H1 (cell line): Measurements from ENCODE around the gene FAM83G. TPM values are rescaled to one million over a fixed set of nuclear protein-coding genes. Genes with fewer than 3 reads are reported as not detected.
A peak's percentile ranks its signal among the peaks of the same experiment; 100 is the strongest.

Experiments
- CTCF ChIA-PET: fragments of 300-600 bp; sonication (Branson Sonifier 250); formaldehyde crosslinking; loops from one replicate; lab custom pipeline; 2021; ENCODE audit not compliant: partially characterized antibody; lab: Charles Lee
- POLR2A ChIA-PET: fragments of 300-600 bp; sonication (Branson Sonifier 250); formaldehyde crosslinking; loops from one replicate; lab custom pipeline; 2021; ENCODE audit warnings: inconsistent platforms; ENCODE audit not compliant: partially characterized antibody; lab: Charles Lee
- DNase-seq, 2 experiments: peaks; one replicate each; pipeline versions ENCODE4 v3.0.0 to v3.0.0-alpha.2; 2010 to 2022; ENCODE audit warnings: low spot score in 2 of 2, low read depth in 1 of 2, mixed read lengths in 1 of 2
- FAIRE-seq: peaks from 2 replicates; lab custom pipeline; 2011; peaks lifted over from hg19 to GRCh38; lab: Jason Lieb, UNC
- H2AFZ ChIP-seq: 2 replicates; pipeline ENCODE4 v1.8.1; 2012; ENCODE audit warnings: low read length, inconsistent platforms
- H2AK5ac ChIP-seq: 2 replicates; pipeline ENCODE4 v1.6.1; 2013; ENCODE audit warnings: low read depth, low read length
- H2BK120ac ChIP-seq: replicated peaks from 2 replicates; pipeline ENCODE3; 2013; ENCODE audit warnings: low read depth, low read length, inconsistent platforms
- H2BK12ac ChIP-seq: 2 replicates; pipeline ENCODE4 v1.6.1; 2013; ENCODE audit warnings: low read depth, low read length
- H2BK15ac ChIP-seq: 2 replicates; pipeline ENCODE4 v1.6.1; 2013; ENCODE audit warnings: low read length
- H2BK20ac ChIP-seq: 2 replicates; pipeline ENCODE4 v1.6.1; 2013; ENCODE audit warnings: low read length
- H2BK5ac ChIP-seq: 2 replicates; pipeline ENCODE4 v1.6.1; 2013; ENCODE audit warnings: low read depth, low read length
- H3K14ac ChIP-seq: 2 replicates; pipeline ENCODE4 v1.6.1; 2013; ENCODE audit warnings: inconsistent platforms; ENCODE audit not compliant: insufficient read length
- H3K18ac ChIP-seq: 2 replicates; pipeline ENCODE4 v1.6.1; 2013; ENCODE audit warnings: low read length; ENCODE audit errors: extremely low read depth
- H3K23ac ChIP-seq: 2 replicates; pipeline ENCODE4 v1.6.1; 2013; ENCODE audit warnings: inconsistent platforms; ENCODE audit not compliant: insufficient read length
- H3K23me2 ChIP-seq: 2 replicates; pipeline ENCODE4 v1.6.1; 2013; ENCODE audit warnings: low read depth, low read length
- H3K27ac ChIP-seq: 2 replicates; pipeline ENCODE4 v1.6.1; 2011; ENCODE audit warnings: low read depth, low read length, inconsistent platforms
- H3K27me3 ChIP-seq, 4 experiments: replicated peaks in 1 of 4; 1 replicate in 1 of 4; 2 replicates in 3 of 4; pipeline versions ENCODE4 v1.6.1 to v1.8.1; 2011 to 2013; ENCODE audit warnings: low read length in 3 of 4, mild to moderate bottlenecking in 3 of 4, inconsistent platforms in 2 of 4, mixed read lengths in 2 of 4, moderate library complexity in 1 of 4; ENCODE audit not compliant: control insufficient read depth in 3 of 4, insufficient read depth in 3 of 4; ENCODE audit errors: extremely low read depth in 1 of 4
- H3K36me3 ChIP-seq, 4 experiments: 2 replicates each; pipeline versions ENCODE4 v1.6.1 to v1.8.1; 2011 to 2013; ENCODE audit warnings: mild to moderate bottlenecking in 4 of 4, low read length in 3 of 4, moderate library complexity in 2 of 4, control low read depth in 1 of 4, inconsistent platforms in 1 of 4; ENCODE audit not compliant: insufficient read depth in 4 of 4, control insufficient read depth in 2 of 4
- H3K4ac ChIP-seq: replicated peaks from 2 replicates; pipeline ENCODE3; 2013; ENCODE audit warnings: low read length, low read depth, mixed read lengths, inconsistent platforms; ENCODE audit not compliant: insufficient read length
- H3K4me1 ChIP-seq, 4 experiments: replicated peaks in 1 of 4; 1 replicate in 1 of 4; 2 replicates in 3 of 4; pipeline versions ENCODE4 v1.6.1 to v1.8.1; 2011 to 2013; ENCODE audit warnings: low read length in 3 of 4, inconsistent platforms in 2 of 4, mixed read lengths in 1 of 4; ENCODE audit not compliant: insufficient read depth in 4 of 4, control insufficient read depth in 3 of 4
- H3K4me2 ChIP-seq, 2 experiments: 2 replicates each; pipeline versions ENCODE4 v1.6.1 to v1.8.1; 2011 to 2013; ENCODE audit warnings: low read depth in 2 of 2, low read length in 2 of 2, control low read depth in 1 of 2, inconsistent platforms in 1 of 2, mild to moderate bottlenecking in 1 of 2; ENCODE audit not compliant: insufficient read depth in 1 of 2
- H3K4me3 ChIP-seq, 4 experiments: fragments of 200-600, 300-600 bp in 1 of 4; sonication (generic), shearing (Covaris generic), sonication (Bioruptor Twin) in 1 of 4; 2 replicates each; pipeline versions ENCODE4 v1.5.1 to v1.8.1; 2011 to 2016; ENCODE audit warnings: low read length in 4 of 4, low read depth in 3 of 4, control low read depth in 2 of 4, inconsistent platforms in 2 of 4, mild to moderate bottlenecking in 2 of 4, mixed read lengths in 1 of 4, moderate library complexity in 1 of 4; ENCODE audit not compliant: insufficient read depth in 2 of 4; ENCODE audit errors: extremely low read depth in 1 of 4
- H3K56ac ChIP-seq: replicated peaks from 2 replicates; pipeline ENCODE3; 2013; ENCODE audit warnings: low read depth, mild to moderate bottlenecking, mixed read lengths, low read length, inconsistent platforms; ENCODE audit not compliant: insufficient read length
- H3K79me1 ChIP-seq: 2 replicates; pipeline ENCODE4 v1.6.1; 2013; ENCODE audit warnings: low read depth, low read length, control low read depth
- H3K79me2 ChIP-seq, 2 experiments: 2 replicates each; pipeline versions ENCODE4 v1.6.1 to v1.8.1; 2012 to 2013; ENCODE audit warnings: low read length in 2 of 2, mild to moderate bottlenecking in 2 of 2, inconsistent platforms in 1 of 2; ENCODE audit not compliant: insufficient read depth in 2 of 2, control insufficient read depth in 1 of 2
- H3K9ac ChIP-seq, 4 experiments: replicated peaks in 1 of 4; 1 replicate in 1 of 4; 2 replicates in 3 of 4; pipeline versions ENCODE4 v1.6.1 to v1.8.1; 2011 to 2013; ENCODE audit warnings: low read depth in 3 of 4, low read length in 3 of 4, control low read depth in 2 of 4, mild to moderate bottlenecking in 2 of 4, moderate library complexity in 2 of 4, inconsistent platforms in 1 of 4; ENCODE audit errors: extremely low read depth in 1 of 4
- H3K9me3 ChIP-seq, 2 experiments: 2 replicates each; pipeline versions ENCODE4 v1.6.1 to v1.8.1; 2012 to 2013; ENCODE audit warnings: mild to moderate bottlenecking in 2 of 2, moderate library complexity in 2 of 2, control low read depth in 1 of 2, inconsistent platforms in 1 of 2, low read depth in 1 of 2, low read length in 1 of 2, mixed read lengths in 1 of 2; ENCODE audit not compliant: insufficient read depth in 2 of 2
- H4K20me1 ChIP-seq, 2 experiments: replicated peaks in 1 of 2; 2 replicates each; pipeline versions ENCODE3 to v1.8.1; 2011 to 2013; ENCODE audit warnings: inconsistent platforms in 2 of 2, low read length in 2 of 2, mild to moderate bottlenecking in 1 of 2; ENCODE audit not compliant: insufficient read depth in 2 of 2, control insufficient read depth in 1 of 2
- H4K5ac ChIP-seq: 2 replicates; pipeline ENCODE4 v1.6.1; 2013; ENCODE audit warnings: low read length, low read depth, mixed read lengths, inconsistent platforms; ENCODE audit not compliant: insufficient read length
- H4K8ac ChIP-seq: 2 replicates; pipeline ENCODE4 v1.8.0; 2013; ENCODE audit warnings: mild to moderate bottlenecking, moderate library complexity, low read length, inconsistent platforms; ENCODE audit not compliant: insufficient read depth; ENCODE audit errors: extremely low read depth
- H4K91ac ChIP-seq: replicated peaks from 2 replicates; pipeline ENCODE3; 2013; ENCODE audit warnings: low read length, mixed read lengths, inconsistent platforms; ENCODE audit not compliant: insufficient read length
- ATF3 ChIP-seq: IDR thresholded peaks from 2 replicates; pipeline ENCODE4 v1.6.1; 2011; ENCODE audit warnings: low read depth, mild to moderate bottlenecking, low read length; ENCODE audit not compliant: insufficient read depth
- BACH1 ChIP-seq: IDR thresholded peaks from 2 replicates; pipeline ENCODE4 v1.6.1; 2012; ENCODE audit warnings: low read length, improper control_type of control experiment
- FOSL1 ChIP-seq: IDR thresholded peaks from 2 replicates; pipeline ENCODE4 v1.6.1; 2011; ENCODE audit warnings: mild to moderate bottlenecking, low read depth, low read length, moderate library complexity; ENCODE audit not compliant: insufficient read depth
- POLR2AphosphoS5 ChIP-seq: IDR thresholded peaks from 2 replicates; pipeline ENCODE4 v1.6.1; 2011; ENCODE audit warnings: low read depth, low read length
- WGBS, 2 experiments: shearing (Covaris generic) in 1 of 2; methylation state at CpG; one replicate each; pipeline versions ENCODE4 v1.1.6 to v1.1.7; 2013 to 2015; ENCODE audit warnings: low lambda C conversion rate in 2 of 2, mixed read lengths in 2 of 2, inconsistent platforms in 1 of 2, low coverage in 1 of 2, missing lambda C conversion rate in 1 of 2; ENCODE audit not compliant: insufficient replicate concordance in 2 of 2, insufficient coverage in 1 of 2, insufficient read length in 1 of 2; ENCODE audit errors: extremely low coverage in 1 of 2, missing lambda C conversion rate in 1 of 2; 5-methylcytosine and 5-hydroxymethylcytosine counted together
- polyA plus RNA-seq, 7 experiments: library from polyadenylated mRNA; depleted of rRNA in 3 of 7; stranded (reverse) in 5 of 7; unstranded in 2 of 7; fragments of >200 nt in 5 of 7; fragments of 200-250 nt in 2 of 7; gene quantifications; 1 replicate in 5 of 7; 2 replicates in 1 of 7; 4 replicates in 1 of 7; pipeline versions ENCODE4 v1.2.1 to v1.2.3, GENCODE V29; 2011 to 2013; ENCODE audit warnings: missing spikeins in 2 of 7, mixed read lengths in 2 of 7
- total RNA-seq: library from RNA; stranded (reverse); fragmentation: NEBNext Ultra II Directional; extraction: Animal tissue kit (Norgen Biotek cat#: 25700); gene quantifications from 2 replicates; pipeline ENCODE4 v1.2.1, GENCODE V29; 2021

FAM83G gene
- total and polyA plus RNA-seq, 2 of the 8 experiments (the other 6 are each of a cell fraction or from before 2014, with no cell fraction given) = 15.4 to 29.0 TPM

GRCh38 chr17:18980682-18981334 lies 23.8 kb downstream of the FAM83G start:
- no peak overlapping the region for H4K8ac ChIP-seq
- no peak overlapping the region for H3K4ac ChIP-seq
- H2BK15ac ChIP-seq = no peak overlapping the region
- peaks cover 7% of the 10 kb centered on the region; the same call in 1 of the 2 replicates for H3K79me1 ChIP-seq
- no peaks in the 10 kb centered on the region for H3K79me2 ChIP-seq
- H2BK20ac ChIP-seq = no peak overlapping the region
- ChIA-PET POLR2A (interaction anchor here (1.2 kb wide), 1 partner anchor 24 kb away, joined by 3 read pairs; the partner anchor contains the start of gene FAM83G), CTCF (interaction anchor here (1.0 to 4.9 kb wide), 4 partner anchors 11 to 20 kb away, joined by 3 to 30 read pairs (median 4); no protein-coding TSS in a partner anchor)
- no peak overlapping the region for H2AK5ac ChIP-seq
- peak overlapping the region; percentile 15; the same call in 1 of the 2 replicates for H3K27ac ChIP-seq
- H2BK120ac ChIP-seq = no peak overlapping the region
- H2AFZ ChIP-seq = no peak overlapping the region
- H3K4me3 ChIP-seq = no peak overlapping the region
- H2BK5ac ChIP-seq = no peak overlapping the region
- H3K9me3 ChIP-seq = no peaks in the 10 kb centered on the region
- H4K91ac ChIP-seq = no peak overlapping the region
- DNase-seq = no peak
- H2BK12ac ChIP-seq = no peak overlapping the region
- 94% methylated on average over 13 of the region's 13 CpGs; no CpG with 5 or more reads in 1 of the 2 experiments for WGBS, 2 experiments
- TF ChIP-seq POLR2AphosphoS5 (no peak), ATF3 (no peak), FOSL1 (no peak), BACH1 (no peak)
- TF ChIP-seq, all 59 proteins: peak for 0
- H3K56ac ChIP-seq = no peak overlapping the region
- H3K18ac ChIP-seq = no peak overlapping the region
- no peak overlapping the region for H3K4me2 ChIP-seq
- H3K36me3 ChIP-seq = peaks cover 10 to 24% (median 20%) of the 10 kb centered on the region in 4 experiments
- FAIRE-seq = no peak
- no peaks in the 10 kb centered on the region for H3K27me3 ChIP-seq
- no peak overlapping the region for H3K9ac ChIP-seq
- H4K20me1 ChIP-seq = peaks cover 6 to 18% of the 10 kb centered on the region in 2 experiments
- peaks cover 0 to 4% (median 0%) of the 10 kb centered on the region in 4 experiments; a peak in 2 of 7 replicates for H3K4me1 ChIP-seq
- H3K23ac ChIP-seq = no peak overlapping the region
- H3K23me2 ChIP-seq = no peaks in the 10 kb centered on the region
- H4K5ac ChIP-seq = no peak overlapping the region
- H3K14ac ChIP-seq = no peak overlapping the region
